ENCODE measurements around the gene DNAJB9.

The DNAJB9 gene

DNA sequence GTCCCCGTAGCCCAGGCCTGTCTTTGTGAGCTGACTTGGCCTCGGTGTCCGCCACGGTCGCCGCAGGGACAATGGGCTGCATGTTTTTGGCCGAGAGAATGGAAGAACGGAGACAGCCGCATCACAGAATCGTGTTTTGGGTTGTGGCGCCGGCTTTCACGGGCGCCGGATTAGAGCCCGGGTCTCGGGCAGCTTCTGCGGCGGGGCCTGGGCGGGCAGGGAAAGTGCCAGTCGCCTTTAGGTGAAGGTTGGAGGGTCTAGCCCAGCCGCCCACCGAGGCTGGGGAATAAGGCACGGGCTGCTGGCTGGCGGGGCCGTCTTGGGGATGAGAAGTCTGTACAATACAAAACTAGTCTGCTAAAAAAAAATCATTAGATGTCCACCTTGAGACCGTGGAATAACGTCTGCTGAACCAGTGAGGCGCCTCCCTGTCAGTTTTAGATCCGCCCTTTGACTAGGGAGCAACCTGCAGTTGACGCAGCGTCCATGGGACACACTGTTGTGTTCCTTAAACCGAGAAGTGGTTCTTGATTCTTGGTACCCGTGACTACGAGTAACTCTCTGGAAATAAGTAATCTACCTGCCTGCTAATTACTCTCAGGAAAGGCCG lies 577 bp downstream of the DNAJB9 start:
- DNase-seq = peak; percentile 24

DNA sequence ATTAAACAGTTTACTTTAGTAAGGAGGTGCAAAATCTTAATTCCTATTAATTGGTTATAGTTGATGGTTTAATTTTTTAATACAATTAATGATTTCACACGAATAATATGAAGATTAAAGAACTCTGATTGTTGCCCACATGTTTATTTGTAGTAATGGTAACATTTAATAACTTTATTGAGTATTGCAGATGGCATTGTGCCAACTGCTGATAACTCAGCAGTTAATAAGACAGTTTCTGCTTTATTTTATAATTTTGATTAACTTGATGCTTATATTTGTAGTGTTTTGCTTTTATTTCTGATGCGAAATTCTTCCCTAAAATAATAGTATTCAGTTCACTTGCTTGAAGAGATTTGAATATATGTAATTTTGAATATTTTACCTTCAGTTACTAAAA lies 2.8 kb downstream of the DNAJB9 start:
- no peak for DNase-seq

DNA sequence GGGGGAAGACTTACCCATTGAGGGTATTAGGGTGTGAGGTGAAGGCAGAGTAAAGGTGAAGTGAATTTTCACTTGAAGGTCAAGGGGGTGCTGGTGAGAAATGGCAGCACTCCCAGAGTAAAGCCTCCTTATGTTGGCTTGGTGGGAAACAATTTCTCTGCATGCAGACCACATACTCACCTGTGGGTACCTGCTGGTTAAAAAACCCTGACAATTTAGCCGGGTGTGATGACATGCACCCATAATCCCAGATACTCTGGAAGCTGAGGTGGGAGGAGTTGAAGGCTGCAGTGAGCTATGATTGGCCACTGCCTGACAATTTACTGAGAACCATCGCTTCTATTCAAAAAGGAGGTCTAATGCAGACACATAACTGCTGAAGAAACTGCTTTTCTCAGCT lies 5.5 kb downstream of the DNAJB9 start:
- DNase-seq = no peak

DNA sequence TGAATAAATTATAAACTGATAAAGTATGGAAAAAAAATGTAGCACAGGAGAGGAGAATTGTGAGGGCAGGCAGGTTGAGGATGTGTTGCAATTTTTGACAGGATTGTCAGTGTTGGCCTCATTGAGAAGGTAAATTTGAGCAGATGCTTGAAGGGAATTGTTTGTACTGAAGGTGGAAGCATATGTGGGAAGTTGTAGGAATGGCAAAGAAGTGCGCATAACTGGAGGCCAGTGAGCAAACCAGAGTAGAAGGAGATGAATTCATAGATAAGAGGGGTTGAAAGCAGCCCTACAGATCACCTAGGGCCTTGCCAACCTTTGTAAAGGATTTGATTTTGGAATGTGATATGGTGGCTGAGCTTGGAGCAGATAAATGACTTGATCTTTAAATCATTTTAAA lies 6.4 kb downstream of the DNAJB9 start:
- no peak for DNase-seq

DNA sequence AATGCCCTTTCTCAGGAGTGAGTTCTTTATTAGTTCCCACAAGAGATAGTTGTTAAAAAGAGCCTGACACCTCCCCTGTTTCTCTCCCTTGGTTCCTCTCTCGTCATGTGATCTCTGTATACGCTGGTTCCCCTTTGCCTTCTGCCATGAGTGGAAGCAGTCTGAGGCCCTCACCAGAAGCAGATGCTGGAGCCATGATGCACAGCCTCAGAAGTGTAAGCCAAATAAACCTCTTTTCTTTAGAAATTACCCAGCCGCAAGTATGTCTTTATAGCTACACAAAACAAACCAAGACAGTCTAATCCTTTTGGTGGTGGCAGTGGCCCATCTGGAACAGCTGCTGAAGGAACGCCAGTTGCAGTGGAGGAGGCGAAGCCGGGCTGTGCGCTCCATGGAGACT lies 9.3 kb downstream of the DNAJB9 start:
- no peak for DNase-seq

DNA sequence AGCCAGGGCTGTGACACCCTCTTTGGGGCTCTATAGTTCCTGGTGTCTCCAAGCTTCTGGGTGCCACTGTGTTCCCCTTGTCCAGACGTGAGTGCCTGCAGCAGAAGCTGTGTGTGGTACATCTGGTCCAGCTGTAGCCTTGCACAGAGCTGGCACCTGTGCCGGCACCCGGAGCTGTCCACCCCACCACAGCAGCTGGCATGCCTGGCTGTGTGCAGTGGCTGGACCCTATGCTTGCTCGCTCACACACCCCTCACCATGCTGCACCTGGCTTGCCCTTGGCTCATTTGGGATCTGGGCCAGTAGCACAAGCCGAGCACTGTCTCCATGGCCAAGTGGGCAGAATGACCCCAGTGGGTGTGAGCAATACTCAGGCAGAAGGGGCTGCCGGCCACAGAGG lies 10.6 kb downstream of the DNAJB9 start:
- DNase-seq = no peak

DNA sequence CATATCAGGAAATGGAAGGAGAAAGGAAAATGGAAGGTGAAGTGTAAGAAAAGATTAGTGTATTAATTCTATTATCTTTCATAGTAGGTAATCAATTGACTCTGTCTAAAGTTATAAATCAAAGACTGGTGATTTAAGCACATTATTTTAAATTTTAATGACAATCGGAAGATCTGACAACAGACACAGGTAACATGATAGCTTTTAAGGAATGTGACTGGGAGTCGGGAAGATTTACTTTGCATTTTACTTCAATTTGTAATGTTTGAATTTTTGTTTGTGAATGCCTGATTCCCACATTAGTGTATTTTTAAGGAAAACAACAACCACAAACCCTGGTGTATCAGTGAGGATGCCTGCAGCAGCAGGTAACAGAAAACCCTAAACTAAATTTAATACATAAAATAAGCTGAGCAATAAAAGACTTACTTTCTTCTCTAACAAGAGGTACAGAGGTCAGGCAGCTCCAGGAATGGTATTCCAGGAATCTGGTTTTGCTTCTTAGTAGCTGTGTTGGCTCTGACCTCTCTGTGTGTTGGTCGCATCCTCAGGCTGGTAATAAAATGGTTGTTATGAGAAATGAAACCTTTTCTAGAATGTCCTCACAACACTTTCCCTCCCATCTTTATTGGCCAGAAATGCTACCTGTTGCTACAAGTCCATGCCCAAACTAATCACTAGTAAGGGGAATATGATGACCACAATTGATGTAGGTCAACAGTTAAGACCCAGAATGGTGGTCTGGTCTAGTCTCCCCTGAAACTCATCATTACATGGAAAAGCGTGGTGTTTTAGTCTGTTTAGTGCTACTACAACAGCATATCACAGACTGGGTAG lies 12.2 kb downstream of the DNAJB9 start:
- DNase-seq = no peak

DNA sequence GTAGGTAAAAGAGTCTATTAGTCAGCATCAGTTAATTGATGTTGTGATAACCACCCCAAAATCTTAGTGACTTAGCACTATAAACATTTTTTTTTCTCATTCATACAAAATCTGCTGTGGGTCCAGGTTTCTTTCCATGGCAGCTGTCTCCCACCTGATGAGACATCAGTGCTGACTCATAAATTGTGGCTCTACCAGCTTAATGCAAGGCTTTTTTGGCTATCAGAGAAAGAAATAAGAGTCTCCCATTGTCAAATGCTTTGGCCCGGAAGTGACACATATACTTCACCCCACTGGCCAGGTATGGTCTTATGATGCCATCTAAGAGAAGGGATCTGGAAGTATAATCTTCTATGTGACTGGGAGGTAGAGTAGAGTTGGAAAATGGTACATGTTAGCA lies 14.5 kb downstream of the DNAJB9 start:
- no peak for DNase-seq

DNA sequence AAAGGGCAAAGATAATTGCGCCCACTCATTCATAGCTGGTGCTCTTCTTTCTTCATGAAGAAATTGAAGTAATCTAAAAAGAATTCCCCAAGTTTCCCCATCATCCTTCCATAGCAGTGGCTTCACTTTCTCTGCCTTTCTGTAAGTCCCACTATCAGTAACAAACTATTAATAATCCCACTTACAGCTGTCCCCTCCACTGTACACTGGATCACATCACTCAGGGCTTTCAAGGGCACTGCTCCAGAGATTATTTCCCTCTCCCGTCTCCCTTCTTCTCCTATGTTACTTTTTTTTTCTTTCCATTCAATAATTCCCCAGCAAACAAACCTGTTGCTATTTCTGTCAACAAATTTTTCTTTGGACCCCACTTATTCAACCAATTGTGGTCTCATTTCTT lies 16.2 kb downstream of the DNAJB9 start:
- no peak for DNase-seq

DNA sequence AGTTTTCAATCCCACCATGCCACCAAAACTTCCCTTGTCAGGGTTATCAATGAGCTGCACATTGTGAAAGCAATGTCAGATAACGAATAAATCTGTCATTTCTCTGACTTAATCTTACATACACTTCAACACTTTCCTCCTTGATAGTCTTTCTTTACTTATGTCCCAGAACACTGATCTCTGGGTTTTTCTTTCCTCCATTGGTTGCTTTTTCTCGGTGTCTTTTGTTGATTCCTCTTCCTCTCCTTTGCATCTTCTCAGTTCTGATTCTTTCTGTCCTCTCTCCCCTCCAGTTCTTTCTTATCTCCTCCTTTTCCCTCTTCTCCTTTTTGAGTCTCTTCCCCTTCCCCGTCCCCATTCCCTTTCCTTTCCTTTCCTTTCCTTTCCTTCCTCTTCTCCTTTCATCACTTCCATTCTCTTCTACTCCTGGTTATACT lies 16.6 kb downstream of the DNAJB9 start:
- DNase-seq = no peak

DNA sequence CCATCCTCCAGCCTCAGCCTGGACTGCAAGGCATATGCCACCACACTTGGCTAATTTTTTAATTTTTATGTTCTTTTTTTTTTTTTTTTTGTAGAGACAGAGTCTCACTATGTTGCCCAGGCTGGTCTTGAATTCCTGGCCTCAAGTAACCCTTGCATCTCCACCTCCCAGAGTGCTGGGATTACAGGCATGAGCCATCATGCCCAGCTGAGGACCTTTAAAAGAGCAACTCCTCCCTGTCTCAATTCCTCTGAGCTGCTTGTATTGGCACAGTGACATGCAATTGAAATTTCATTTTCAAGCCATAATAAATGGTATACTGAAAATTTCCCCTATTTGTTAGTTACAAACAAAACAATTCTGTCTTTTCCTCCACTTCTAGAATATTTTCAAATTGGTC lies 19.5 kb downstream of the DNAJB9 start:
- no peak for DNase-seq

DNA sequence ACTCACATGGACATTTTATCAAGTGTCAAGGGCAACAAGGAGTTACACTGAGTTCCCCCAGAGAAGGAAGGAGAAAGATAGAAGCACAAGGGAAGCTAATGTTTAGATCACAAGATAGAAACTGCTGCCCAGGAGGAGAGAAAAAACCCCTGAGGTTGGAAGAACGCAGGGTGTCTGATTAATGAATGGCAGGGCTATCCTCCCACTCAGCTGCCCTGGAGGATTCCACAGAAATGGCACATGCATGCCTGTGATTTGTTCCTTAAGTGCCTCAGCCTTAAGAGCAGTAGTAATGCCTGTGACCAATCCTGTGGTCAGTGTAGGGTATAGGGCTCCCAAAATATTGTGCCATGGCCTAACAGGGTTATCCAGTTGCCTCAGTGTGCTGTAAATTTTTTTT lies 20.2 kb downstream of the DNAJB9 start:
- DNase-seq = no peak

DNA sequence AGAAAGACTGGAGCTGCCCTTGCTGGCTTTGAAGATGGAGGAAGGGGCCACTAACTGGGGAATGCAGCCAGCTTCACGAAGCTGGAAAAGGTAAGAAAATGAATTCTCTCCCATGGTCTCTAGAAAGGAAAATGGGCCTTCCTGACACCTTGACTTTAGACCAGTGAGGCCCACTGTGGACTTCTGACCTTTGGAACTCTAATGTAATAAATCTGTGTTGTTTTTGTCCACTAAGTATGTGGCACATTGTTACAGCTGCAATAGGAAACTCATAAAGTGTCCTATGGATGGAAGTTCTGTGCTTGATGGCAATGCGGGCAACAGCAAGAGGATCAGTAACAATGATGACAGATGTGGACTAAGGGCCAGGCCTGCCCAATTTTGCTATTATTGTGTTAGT lies 20.9 kb downstream of the DNAJB9 start:
- no peak for DNase-seq

DNA sequence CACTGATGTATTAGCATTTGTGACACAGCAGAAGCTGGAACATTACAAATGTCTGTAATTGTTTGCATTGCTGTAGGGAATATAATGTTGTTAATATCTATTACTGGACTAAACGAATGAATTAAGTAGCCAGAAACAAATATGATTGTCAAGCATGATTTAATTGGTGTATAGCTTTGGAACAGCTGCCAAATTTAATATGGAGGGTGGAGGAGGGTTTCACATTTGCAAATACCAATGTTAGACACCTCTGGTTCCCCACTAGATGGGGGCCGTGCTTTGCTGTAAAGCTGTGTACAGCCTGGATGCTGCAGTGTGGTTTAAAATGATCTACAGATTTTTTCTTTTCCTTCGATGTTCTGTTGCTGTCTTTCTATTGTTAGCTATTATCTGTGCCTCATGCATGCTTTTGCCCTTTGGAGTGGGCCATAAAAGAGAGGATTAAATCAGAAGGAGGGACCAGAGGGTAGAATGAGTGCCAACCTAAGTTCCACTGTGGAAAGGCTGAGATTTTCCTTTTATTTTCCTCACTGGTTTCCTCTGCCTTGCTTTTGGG lies 23.1 kb downstream of the DNAJB9 start:
- no peak for DNase-seq

DNA sequence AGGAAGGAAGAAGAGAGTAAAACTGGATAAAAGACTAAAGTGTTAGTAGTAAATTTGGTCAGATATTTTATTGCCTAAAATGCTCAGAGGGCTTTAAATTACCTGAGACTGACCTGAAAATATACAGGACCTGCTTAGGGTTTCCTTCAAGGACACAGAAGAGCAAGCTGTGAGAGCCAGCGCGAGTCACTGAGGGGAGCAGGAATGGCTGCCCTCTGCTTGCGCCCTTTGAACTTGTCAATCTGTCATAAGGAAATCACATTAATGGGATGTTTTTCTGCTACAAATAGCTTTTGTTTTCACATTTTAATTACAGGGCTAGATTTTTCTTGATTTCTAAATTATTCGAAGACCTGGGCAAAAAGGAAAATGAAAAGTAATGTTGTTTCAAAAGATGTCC lies 26.9 kb downstream of the DNAJB9 start:
- no peak for DNase-seq

DNA sequence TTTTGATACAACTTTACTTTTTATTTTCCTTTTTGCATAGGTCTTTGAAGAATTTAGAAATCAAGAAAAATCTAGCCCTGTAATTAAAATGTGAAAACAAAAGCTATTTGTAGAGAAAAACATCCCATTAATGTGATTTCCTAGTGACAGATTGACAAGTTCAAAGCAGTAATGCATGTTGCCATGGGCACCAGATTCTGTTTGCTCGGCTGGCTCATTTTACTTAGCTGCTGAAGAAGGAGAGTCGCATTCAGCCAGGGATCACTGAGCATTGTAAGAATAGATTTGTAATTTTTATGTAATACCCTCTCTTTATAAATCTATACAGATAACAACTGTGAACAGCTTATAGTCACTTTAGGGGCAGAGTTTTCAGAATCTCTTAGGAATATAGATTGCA lies 28.5 kb downstream of the DNAJB9 start:
- DNase-seq = no peak

DNA sequence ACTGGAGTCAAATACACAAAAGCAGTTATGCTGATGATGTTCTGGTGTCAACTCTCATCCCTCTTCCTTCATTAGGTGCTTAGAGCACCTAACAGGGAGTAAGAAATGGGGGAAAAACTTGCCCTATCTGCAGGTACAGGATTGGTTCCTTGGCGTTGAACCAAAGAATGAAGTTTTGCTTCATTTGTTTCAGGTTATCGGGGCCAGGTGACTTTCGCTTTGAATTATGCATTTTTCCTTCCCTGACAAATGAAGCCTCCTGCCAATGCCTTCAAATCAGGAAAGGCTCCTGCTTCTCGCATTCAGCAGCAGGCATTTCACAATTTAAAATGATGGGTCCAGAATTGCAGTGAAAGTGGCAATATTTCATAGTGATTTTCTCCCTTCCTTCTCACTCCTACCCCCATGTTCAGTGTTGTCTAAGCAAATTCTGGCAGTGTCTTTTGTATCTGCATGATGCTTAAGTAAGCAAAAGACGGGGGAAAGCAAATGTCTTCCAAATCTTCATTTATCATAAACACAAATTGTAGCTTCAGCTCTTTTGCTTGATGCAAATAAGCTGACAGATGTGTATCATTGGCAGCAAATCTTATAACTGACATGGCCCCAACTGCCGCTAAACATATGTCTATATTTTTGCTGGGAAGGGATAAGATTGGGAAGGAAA lies 29.4 kb downstream of the DNAJB9 start:
- no peak for DNase-seq

DNA sequence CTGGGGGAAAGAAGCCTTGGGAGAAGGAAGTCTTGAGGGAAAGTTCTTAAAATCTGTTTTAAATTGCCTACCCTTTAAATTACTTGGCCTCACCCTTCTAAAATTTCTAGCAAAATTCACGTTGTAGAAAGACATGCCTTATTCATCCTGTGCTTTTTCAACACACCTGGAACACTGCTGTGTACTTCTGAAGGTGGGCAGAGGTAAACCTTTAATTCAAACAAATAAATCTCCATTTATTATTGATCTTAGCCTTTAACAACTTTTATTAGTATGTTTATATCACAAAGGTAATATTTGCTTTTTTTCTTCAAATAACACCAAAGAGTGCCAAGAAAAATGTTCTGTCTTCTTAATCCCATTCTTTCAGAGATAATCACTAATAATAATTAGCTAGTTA lies 30.7 kb downstream of the DNAJB9 start:
- DNase-seq = no peak

DNA sequence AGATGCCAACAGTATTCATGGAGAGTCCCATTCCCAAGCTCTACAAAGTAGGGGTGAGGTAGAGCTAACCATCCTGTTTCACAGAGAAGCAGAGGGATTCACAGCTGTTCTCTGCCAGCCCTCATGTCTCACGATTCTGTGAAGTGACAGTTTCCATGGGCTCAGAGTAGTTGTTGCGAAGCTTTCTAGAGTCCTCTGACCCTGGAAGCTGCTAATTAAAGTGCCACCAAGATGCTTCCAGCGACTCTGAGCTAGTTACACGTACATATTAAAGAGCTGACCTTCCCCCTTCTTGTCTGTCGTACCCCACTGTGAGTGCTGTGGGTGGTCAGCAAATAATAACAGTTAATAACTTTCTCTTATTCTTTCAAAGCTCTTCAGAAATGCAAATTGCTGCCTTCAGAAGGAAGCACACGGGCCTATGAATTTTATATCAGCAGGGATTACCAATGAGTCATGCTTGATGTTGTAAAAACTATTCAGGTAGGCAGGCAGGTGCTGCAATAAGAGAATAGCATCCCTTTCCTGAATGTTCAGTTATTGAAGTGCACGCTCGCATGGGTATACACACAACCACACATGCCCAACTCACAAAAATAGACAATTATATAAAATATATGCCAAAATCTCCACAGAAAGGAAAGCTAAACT lies 34.1 kb downstream of the DNAJB9 start:
- DNase-seq = no peak

DNA sequence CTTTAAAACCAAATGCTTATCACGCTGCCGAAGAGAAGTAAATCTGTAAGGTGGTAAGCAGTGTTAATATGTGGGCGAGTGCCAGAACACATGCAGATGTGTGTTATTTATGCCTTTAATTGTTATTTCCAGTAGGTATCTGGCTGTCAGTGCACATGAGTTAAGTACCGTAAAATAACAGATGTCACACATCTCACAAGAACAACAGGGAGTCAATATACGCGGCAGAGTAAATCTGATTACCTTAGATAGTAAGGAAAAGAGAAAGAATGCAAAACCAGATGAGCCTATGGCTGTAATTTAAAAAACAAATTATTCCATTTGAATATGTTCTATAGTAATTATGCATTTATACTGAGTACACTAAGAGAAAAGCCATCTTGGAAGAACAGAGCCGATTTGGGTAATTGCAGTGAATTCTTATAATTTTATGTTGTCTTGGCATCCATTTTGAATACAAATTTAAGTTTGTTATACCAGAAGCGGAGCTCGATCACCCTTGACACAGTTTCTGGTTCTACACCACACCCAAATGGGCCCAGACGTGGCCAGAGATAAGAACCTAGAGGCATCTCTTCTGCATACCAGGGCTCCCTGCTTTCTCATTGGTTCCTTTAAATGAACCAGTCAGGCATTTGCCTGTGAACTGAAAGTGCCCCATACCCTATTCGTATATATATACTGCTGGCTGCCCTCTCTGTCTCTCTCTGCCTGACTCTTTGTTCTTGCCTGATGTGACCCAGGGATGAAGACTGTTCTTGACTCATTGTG lies 34.8 kb downstream of the DNAJB9 start:
- no peak for DNase-seq

DNA sequence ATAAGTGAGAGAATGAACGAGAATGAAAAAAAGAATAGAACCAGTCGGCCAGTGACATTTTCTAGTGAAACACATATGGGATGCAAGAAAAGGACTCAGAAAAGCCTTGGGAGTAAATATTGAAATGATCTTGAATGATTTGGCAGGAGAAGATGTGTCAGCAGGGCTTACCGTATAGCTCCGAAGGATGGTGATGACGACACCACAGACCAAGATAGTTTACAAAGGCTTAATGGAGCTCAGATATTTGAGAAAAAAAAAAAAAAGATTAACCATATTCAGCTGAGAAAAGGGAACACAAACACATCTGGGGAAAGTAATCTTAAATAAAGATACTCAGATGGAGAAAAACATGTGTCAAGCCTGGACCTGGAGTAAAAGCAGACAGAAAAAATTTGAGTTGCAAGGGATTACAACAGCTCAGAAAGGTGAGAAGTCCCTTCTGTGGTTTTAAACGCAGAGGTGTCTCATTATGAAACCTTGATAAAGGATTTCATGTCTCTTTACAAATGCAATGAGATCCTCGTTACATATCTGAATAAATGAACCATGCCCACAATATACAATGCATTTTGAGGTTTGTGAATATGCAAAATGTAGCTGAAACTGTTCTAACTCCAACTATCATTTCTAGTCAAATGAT lies 36.0 kb downstream of the DNAJB9 start:
- no peak for DNase-seq

DNA sequence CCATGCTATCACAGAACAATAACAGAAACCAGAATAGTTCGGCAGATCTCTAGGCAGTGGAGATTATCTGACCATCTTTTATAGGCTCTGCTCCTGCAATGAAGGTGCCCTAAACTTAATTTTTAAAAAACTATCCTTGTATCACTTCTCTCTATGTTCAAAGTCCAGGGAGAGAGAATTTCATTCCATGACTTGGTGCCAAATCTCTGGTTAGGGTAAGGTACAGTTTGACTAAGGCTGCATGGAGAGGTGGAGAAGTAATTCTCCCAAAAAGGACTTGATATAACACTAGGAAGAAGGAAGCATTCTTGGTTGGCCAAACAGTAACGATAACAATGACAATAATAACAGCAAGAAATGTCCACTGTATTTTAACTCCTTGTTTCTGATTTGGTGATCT lies 40.0 kb downstream of the DNAJB9 start:
- DNase-seq = no peak
